HG03039 (cell line): ENCODE data around the gene MYLK2.
"Not testable (repeated sequence)": the region's sequence is repeated elsewhere in the genome, so short reads cannot be mapped to it uniquely, and the experiment has no call there.

Experiments used
- ATAC-seq: cut with Tn5 transposase; IDR thresholded peaks from one replicate; pipeline ENCODE4 v1.9.1; 2021; ENCODE audit warnings: mild to moderate bottlenecking, moderate library complexity; ENCODE audit not compliant: unreplicated experiment

Gene MYLK2

DNA sequence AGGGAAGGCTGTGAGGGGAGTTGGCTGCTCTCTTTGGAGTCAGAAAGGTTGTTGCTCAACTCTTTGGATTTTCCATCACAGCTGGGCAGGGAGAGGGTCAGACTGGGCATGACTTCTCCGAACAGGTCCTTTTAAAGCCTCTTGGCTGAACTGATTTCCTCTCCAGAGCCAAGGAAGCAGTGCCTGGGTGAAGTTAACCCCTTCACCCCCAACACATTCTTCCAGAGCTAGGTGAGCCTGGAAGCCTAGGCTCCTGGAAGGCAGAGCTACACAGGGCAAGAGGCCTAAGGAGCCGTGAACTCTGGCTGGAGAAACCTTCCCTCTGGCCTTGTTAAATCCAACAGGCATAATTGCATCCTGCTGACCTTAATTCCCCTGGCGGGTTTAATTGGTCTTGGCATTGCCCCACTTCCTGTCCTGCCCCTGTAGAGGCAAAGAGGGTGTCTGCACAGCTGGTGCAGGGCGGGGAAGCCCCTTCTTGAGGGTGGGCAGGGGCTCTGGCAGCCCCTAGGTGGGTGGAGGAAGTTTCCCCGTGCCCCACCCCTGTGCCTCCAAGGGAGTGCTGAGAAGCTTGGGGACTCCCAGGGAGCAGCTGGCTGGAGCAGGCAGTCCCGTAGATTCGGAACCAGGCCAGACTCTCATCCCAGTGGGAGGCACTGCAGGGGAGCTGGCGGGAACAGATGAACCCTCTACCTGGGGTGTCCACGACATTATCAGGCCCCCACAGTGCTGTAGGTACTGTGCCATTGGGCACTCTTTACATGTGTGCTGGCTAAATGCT, 3.6 kb upstream of the MYLK2 start:
- ATAC-seq = no peak

DNA sequence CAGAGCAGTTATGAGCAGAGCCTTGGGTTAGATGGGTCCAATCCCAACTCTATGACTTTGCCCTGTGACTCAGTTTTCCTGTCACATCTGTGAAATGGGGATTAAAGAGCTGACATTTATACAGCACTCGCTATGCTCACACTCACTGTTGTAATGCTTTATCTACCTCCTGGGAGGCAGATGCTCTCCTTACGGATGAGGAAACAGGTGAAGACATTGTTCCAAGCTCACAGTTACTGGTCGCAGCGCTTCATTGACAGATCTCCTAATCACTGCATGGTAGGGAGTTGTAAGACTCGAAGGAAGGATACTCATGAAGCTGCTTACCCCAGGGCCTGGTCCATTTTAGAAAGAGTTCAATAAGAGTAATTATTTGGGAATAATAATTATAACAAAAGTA, 2.9 kb upstream of the MYLK2 start:
- ATAC-seq = no peak

DNA sequence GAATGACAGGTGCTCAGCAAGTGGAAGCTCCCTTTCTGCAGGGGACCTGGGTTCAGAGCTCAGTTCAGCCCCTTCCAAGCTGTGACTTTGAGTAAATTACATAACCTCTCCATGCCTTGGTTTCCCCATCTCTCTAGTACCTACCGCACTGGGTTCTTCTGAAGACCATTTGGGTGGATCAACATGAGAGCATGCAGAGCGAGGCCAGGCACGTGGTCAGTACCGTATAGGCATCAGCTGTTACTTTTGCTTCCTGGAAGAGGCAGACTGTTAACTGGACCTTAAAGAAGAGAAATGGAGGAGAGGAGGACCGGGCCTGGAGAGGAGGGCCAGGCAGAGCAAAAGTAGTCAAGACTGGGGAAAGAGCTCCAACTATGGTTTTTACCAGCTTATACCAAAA, 1.7 kb upstream of the MYLK2 start:
- ATAC-seq = no peak

DNA sequence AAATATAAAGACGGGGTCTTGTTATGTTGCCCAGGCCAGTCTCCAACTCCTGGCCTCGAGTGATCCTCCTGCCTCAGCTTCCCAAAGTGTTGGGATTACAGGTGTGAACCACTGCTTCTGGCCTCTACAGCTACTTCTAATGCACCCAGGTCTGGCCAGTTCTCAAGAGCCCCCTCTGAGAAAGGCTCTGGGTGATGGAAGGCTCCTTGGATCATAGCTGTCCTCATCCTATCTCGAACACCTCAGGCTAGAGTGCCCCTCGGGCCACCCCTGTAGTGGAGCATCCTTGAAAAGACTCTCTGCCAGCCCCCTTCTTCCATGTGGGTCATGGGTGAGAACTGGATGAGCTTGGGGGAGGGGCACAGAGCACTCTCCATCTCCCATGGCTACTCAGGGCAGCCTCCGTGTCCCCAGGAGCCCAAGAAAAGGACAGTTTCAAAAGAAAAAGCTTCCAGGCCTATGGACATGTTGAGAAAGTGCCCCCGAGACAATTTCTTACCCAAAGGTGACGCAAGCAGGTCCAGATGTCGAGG, 714 bp upstream of the MYLK2 start:
- ATAC-seq = no peak

DNA sequence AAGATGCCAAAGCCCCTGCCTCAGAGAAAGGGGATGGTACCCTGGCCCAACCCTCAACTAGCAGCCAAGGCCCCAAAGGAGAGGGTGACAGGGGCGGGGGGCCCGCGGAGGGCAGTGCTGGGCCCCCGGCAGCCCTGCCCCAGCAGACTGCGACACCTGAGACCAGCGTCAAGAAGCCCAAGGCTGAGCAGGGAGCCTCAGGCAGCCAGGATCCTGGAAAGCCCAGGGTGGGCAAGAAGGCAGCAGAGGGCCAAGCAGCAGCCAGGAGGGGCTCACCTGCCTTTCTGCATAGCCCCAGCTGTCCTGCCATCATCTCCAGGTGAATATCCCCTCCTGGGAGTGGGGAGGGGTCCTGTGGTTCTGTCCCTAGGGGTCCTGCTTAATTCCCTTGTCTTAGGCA, 1.1 kb downstream of the MYLK2 start:
- no peak for ATAC-seq

DNA sequence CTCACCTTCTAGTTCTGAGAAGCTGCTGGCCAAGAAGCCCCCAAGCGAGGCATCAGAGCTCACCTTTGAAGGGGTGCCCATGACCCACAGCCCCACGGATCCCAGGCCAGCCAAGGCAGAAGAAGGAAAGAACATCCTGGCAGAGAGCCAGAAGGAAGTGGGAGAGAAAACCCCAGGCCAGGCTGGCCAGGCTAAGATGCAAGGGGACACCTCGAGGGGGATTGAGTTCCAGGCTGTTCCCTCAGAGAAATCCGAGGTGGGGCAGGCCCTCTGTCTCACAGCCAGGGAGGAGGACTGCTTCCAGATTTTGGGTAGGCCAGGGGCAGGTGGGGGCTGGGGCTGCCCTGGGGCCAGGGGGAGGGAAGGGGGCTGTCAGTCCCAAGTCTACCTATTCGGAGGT, 2.3 kb downstream of the MYLK2 start:
- no peak for ATAC-seq

DNA sequence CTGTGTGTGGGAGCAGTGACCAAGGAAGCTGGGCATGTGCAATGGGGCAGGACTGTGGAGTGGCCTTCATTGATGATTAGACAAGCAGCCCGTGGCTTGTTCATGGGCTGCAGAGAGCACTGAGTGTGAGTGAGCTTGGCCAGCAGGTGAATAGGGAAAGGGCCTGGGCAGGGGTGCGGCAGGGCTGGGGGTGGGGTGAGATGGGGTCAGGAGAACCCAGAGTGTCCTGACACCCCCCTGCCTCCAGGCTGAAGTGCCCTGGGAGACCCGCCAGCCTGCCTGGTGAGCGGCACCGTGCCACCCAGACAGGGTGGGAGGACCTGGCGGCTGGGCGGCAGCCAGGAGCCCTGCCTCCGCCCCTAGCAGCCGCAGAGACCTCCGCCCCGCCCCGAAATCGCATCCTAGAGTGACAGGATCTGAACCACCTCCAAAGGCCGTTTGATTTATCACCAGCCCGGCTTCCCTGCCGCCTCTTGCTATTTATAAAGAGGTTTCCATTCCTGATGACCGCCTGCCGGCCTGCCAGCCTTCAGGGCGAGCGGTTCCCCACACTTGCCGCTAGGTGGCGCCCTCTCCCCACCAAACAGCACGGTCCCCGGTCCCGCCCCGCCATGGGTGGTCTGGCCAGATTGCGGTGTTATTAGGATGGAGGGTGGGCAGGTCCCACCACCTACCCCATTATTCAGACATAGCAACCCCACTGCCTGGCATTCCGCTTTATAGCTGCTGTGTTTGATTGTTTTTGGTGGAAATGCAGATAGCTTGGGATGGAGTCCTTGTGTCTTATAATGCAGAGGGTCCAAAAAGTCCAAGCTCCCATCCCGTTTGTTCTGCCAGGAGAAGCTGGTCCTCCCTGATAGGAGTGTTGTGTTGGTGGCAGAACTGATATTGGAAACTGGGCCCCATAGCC, 3.5 kb downstream of the MYLK2 start:
- peak; percentile 65 for ATAC-seq

DNA sequence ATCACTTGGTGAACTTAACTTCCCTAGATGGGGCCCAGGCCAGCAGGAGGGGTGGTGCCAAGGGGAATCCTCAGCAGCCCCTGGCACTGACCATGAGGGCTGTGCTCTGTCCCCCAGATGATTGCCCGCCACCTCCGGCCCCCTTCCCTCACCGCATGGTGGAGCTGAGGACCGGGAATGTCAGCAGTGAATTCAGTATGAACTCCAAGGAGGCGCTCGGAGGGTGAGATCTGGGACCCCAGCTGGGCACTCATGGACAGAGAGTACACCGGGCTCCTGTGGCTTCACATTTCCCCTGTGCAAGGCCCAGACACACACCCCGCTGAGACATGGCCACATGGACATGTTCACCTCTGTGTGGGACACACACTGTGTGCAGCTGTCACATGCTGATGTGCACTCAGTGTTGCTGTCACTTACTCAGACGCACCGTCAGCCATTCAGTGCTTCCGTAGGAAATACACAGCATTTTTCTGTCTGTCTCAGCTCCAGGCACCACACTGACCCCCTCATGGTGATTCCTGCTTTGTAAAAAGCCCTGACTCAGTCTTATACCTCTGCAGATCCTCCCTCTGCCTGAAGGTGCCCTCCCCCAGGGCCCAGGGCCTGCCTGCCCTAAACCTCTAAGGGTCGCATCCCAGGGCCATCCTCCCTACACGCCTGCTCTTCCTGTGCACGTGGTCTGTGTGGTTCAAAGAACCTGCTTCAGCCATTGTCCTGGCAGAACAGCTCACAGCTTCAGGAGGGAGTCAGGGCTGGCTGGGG, 4.4 kb downstream of the MYLK2 start:
- ATAC-seq = no peak

DNA sequence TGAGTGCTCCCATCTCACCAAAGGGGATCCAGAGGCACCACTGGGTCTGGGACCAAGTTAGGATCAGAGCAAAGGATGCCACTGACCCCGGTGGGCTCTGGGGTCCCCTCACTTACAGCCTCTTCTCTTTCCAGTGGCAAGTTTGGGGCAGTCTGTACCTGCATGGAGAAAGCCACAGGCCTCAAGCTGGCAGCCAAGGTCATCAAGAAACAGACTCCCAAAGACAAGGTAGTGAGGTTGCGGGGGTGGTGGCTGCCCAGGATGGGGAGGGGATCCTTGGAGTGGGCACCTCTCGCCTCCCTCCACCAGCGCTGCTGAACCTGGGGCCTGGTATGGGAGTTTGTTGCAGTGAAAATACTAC, 4.9 kb downstream of the MYLK2 start:
- no peak for ATAC-seq

DNA sequence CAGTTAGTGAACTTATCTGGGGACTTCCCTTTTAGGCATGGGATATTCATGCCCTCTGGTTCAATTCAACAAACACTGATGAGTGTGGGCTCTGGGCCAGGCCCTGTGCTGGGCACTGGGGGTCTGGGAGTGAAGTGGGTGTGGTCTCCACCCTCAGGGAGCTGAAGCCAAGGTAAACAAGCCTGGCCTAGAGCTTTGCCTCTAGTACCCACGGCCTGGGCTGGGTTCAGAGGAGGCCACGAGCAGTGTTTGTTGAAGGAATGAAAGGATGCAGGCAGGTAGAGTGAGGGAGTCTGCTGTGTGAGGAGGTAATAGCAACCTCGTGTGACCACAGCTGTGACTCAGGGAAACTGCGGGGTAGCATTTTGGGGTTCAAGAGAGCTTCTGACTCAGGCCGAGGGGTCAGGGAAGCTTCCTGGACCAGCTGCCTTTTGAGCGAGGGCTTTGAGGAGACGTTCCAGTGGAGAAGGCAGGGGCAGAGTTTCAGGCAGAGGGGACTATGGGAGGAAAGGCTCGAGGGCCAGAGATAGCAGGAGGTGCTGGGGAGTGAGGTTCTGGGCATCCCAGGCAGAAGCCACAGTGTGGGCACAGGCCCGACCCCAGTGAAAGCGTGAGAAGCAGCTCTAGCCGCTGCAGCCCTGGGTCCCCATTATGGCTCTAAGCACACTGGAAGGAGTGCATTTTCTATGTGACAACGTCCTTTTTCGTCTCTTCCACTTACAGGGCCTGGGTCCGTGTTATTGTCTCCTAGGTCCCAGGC, 5.6 kb downstream of the MYLK2 start:
- ATAC-seq = no peak

DNA sequence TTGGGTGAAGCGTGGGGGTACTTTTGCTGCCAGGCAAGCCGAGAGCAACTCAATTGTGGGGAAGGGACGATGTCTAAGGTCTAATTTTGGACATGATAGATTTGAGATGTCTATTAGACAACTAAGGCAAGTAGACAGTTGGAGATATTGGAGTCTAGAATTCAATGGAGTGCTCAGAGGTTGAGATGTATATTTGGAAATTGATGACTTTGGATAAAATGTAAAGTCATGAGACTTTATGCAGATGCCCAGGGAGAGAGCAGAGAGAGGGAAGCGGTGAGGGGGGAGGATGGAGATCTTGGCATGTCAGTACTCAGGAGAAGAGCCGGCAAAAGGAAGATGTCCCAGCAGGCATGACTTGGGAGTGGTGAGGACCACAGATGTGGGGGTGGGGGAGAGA, 6.9 kb downstream of the MYLK2 start:
- no peak for ATAC-seq

DNA sequence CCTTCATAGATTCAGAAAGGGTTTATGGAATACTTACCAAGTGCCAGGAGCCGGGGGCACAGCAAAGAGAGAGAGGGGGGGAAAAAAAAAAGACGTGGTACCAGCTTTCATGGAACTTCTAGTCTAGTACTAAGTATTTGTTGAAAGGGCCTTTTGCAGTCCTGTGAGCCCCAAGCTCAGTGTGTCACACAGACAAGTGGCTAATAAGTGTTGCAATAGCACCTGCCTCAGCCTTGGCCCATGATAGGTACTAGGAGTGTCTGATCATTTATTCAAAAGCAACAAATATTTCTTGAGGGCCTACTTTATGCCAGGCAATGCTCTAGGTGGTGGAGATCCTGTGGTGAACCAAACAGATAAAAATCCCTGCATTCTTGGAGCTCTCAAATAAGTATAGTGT, 7.9 kb downstream of the MYLK2 start:
- no peak for ATAC-seq

DNA sequence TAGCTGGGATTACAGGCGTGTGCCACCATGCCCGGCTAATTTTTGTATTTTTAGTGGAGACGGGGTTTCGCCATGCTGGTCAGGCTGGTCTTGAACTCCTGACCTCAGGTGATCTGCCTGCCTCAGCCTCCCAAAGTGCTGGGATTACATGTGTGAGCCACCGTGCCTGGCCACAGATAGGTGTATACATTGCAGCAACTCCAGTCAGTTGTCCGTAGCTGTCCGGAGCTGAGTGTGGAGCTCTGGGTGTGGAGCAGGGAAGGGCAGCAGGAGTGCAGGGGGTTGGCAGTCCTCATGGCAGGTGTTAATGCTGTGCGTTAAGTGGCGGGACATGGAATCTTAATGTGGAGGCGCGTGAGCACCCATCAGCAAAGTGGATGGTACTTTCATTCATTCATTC, 8.9 kb downstream of the MYLK2 start:
- ATAC-seq = not testable (repeated sequence)

DNA sequence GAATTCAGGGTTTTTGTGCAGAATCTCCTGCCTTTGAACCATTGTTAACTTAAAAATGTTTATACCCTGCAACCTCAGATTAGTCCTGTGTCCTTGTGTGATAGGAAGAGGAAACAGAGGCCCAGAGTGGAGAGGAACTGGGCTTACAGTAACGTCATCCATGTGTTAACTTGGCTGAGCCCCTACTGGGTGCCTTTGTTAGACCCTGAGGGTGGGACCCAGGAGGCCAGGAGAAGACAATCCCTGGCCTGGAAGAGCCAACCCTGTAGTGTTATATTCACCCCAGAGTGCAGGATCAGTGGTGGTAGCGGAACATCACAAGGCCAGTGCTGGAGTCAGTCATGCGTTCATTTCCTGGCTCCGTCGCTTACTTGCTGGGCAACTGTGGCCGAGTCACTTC, 10.6 kb downstream of the MYLK2 start:
- no peak for ATAC-seq

DNA sequence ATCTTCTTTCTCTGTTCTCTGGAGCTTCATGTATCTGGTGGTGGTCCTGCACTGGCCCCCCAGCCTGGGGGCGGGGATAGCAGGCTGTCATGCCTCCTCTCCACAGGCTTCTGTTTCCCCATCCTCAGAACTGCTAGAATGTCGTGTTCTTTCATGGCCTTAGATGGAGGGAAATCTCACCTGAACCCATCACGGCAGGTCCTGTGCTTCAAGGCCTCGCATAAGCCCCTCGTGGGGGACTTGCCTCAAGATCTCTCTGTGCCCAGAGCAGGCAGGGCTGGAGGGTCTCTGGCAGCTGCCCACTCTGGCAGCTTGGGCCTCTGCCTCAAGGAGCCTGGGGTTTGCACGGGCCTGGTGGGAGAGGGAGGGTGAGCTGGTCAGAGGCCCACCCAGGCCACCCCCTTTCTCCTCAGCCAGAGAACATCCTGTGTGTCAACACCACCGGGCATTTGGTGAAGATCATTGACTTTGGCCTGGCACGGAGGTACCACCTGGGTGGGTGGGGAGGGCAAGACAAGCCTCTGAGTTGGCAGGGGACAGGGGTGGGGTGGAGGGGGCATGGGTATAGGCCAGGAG, 11.3 kb downstream of the MYLK2 start:
- ATAC-seq = no peak

DNA sequence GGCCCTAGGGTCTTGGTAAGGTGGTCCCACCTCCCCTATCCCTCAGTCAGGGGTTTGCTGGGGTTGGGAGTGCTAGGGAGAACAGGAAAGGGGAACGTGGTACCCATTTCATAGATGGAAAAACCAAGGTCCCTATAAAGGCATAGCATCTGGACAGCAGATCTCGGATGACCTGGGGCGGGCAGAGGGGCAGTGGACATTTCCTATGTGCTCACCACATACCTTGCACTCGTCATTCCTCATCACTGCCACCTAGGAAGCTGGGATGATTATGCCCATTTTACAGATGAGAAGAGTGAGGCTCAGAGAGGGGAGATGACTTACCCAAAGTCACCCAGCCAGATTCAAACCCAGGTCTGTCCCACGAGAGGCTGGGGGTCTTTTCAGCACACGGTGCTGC, 12.1 kb downstream of the MYLK2 start:
- no peak for ATAC-seq

DNA sequence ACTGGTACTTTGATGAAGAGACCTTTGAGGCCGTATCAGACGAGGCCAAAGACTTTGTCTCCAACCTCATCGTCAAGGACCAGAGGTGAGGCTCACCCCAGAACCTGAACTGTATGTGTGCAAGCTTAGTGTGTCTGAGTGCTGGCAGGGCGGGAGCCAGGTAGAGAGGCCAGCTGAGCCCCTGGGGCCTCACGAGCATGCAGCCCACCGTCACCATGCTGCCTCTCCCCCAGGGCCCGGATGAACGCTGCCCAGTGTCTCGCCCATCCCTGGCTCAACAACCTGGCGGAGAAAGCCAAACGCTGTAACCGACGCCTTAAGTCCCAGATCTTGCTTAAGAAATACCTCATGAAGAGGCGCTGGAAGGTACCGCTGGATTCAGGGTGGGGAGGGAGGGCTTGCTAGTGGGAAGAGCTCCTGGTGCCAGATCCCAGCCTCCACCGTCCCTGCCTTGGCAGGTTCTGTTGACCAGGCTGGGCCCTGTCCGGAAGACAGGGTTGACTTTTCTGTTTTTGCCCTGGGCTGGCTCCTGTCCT, 12.7 kb downstream of the MYLK2 start:
- no peak for ATAC-seq

DNA sequence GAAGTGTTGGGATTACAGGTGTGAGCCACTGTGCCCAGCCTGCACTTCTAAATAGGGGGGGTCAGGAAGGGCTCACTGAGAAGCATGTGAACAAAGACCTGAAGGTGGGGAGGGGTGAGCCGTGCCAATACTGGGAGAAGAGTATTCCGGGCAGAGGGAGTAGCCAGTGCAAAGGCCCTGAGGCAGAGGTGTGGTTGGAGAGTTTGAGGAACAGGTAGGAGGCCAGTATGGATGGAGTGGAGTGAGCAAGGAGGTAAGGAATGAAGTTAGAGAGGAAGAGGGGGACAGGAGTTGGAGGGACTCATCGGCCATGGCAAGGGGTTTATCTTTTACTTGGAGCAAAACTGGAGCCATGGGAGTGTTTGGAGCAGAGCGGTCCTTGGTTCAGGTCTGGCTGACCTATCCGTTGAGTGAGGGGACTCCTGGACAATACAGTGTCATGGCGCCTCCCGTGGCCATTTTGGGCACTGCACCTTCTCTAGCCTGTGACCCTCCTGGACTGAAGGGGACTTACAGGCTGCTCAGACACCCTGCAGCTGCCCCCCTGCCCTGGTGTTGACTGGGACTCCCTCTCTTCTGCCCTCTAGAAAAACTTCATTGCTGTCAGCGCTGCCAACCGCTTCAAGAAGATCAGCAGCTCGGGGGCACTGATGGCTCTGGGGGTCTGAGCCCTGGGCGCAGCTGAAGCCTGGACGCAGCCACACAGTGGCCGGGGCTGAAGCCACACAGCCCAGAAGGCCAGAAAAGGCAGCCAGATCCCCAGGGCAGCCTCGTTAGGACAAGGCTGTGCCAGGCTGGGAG, 14.2 kb downstream of the MYLK2 start:
- no peak for ATAC-seq

DNA sequence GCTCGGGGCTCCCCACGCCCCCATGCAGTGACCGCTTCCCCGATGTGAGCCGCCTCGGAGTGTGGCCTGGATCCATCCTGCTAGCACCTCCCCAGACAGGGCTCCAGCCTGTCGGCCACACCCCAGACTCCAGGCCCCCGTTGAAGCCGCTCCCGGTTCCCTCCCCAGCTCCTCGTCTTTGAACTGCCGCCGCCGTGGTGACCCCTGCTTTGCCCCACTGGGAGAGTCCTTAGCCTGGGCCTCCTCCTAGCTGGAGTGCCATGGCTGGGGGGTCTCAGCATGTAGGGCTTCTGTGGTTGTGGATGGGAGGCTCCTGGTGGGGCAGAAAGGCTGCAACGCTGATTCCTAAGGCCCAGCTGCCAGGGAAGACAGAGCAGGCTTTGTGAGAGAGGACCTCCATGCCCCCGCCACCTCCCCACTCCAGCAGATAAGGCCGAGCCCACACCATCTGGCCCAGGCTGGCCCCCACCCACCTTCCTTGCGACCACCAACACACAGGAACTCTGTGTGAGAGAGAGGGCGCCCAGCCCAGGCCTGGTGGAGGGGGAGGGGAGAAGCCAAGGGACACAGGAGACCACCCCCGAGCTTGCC, 14.9 kb downstream of the MYLK2 start:
- no peak for ATAC-seq
